ELR (cell line): ENCODE results near the gene PRRG3.

Source experiments
- DNase-seq: peaks from one replicate; pipeline ENCODE4 v3.0.0-alpha.2; 2015; ENCODE audit warnings: low read depth

PRRG3 gene

GRCh38 chrX:151708821-151709220 is 13.6 kb downstream of the PRRG3 start:
- DNase-seq: no peak

- DNase-seq: no peak
Observed at GRCh38 chrX:151710457-151710856, 15.2 kb downstream of the PRRG3 start.

- no peak for DNase-seq
Observed at GRCh38 chrX:151711154-151711553, 15.9 kb downstream of the PRRG3 start.

- DNase-seq: no peak
Observed at GRCh38 chrX:151711787-151712186, 16.5 kb downstream of the PRRG3 start.

- no peak for DNase-seq
Observed at GRCh38 chrX:151712253-151712652, 17.0 kb downstream of the PRRG3 start.

GRCh38 chrX:151713849-151714248 is 18.6 kb downstream of the PRRG3 start:
- peak; percentile 21 for DNase-seq

- DNase-seq: no peak
Observed at GRCh38 chrX:151714362-151714761, 19.1 kb downstream of the PRRG3 start.

- DNase-seq: no peak
Observed at GRCh38 chrX:151715752-151716151, 20.5 kb downstream of the PRRG3 start, which contains the start of gene FATE1. Gene FATE1 (plus strand): TSS chrX:151716035. CDS start chrX:151716120, 85 bp downstream.

- DNase-seq: peak; percentile 4
Observed at GRCh38 chrX:151722241-151722846, 27.1 kb downstream of the PRRG3 start.

- DNase-seq: no peak
Observed at GRCh38 chrX:151723156-151723760, 28.0 kb downstream of the PRRG3 start.

- DNase-seq: no peak
Observed at GRCh38 chrX:151724563-151725337, 29.5 kb downstream of the PRRG3 start.

GRCh38 chrX:151725338-151725614 is 30.0 kb downstream of the PRRG3 start:
- no peak for DNase-seq

GRCh38 chrX:151726751-151727150 is 31.5 kb downstream of the PRRG3 start:
- no peak for DNase-seq

GRCh38 chrX:151727346-151727745 is 32.1 kb downstream of the PRRG3 start:
- DNase-seq: no peak

- no peak for DNase-seq
Observed at GRCh38 chrX:151729056-151729725, 33.9 kb downstream of the PRRG3 start.

- DNase-seq: no peak
Observed at GRCh38 chrX:151734446-151734845, 39.2 kb downstream of the PRRG3 start, which contains the start of gene CNGA2. Gene CNGA2 (plus strand): TSS chrX:151734746. CDS start chrX:151738484, 3,738 bp downstream.

GRCh38 chrX:151735219-151735618 is 40.0 kb downstream of the PRRG3 start:
- DNase-seq: no peak

GRCh38 chrX:151736685-151737084 is 41.4 kb downstream of the PRRG3 start:
- DNase-seq: no peak

- DNase-seq: no peak
Observed at GRCh38 chrX:151737494-151737893, 42.2 kb downstream of the PRRG3 start.

GRCh38 chrX:151738751-151739150 is 43.5 kb downstream of the PRRG3 start:
- DNase-seq: no peak

GRCh38 chrX:151741606-151742005 is 46.3 kb downstream of the PRRG3 start:
- DNase-seq: no peak

- no peak for DNase-seq
Observed at GRCh38 chrX:151742311-151742710, 47.1 kb downstream of the PRRG3 start.
